HFFc6 (cell line): Measurements from ENCODE around the gene CDC42BPA. TPM values are rescaled to one million over a fixed set of nuclear protein-coding genes. Genes with fewer than 3 reads are reported as not detected.

Experiments
- DNase-seq: peaks from one replicate; pipeline ENCODE4 v3.0.0-alpha.2; 2018
- H3K27ac Mint-ChIP-seq: 2 replicates; pipeline ENCODE4 v1.8.0; 2020; ENCODE audit warnings: mild to moderate bottlenecking, mixed read lengths
- H3K27me3 Mint-ChIP-seq: 2 replicates; pipeline ENCODE4 v1.8.0; 2021; ENCODE audit warnings: mild to moderate bottlenecking, moderate library complexity, mixed read lengths; ENCODE audit not compliant: insufficient read depth
- H3K36me3 Mint-ChIP-seq: 2 replicates; pipeline ENCODE4 v1.8.0; 2021; ENCODE audit warnings: low read depth, mixed read lengths
- H3K4me1 Mint-ChIP-seq: 2 replicates; pipeline ENCODE4 v1.8.0; 2020; ENCODE audit warnings: low read depth, mixed read lengths
- H3K4me3 Mint-ChIP-seq: 2 replicates; pipeline ENCODE4 v1.8.0; 2020; ENCODE audit warnings: mild to moderate bottlenecking, moderate library complexity, mixed read lengths
- H3K9me3 Mint-ChIP-seq: 2 replicates; pipeline ENCODE4 v1.8.0; 2020; ENCODE audit warnings: mild to moderate bottlenecking, mixed read lengths
- CTCF ChIP-seq: fragments of 200-600 bp; sonication (generic); IDR thresholded peaks from 2 replicates; pipeline ENCODE4 v1.5.0; 2021; ENCODE audit warnings: antibody characterized with exemption, mild to moderate bottlenecking
- total RNA-seq, 6 experiments: library from RNA; stranded (reverse); fragmentation: NEBNext Ultra II Directional; extraction: Animal tissue kit (Norgen Biotek cat#: 25700); gene quantifications; 2 replicates in 1 of 6; 3 replicates in 5 of 6; pipeline ENCODE4 v1.2.3, GENCODE V29; 2021

CDC42BPA gene
- total RNA-seq, 6 experiments from 2014 or later, result 32.8 to 37.8 (median 35.8) TPM

GRCh38 chr1:226943927-226944326, 374.4 kb downstream of the CDC42BPA start:
- Mint-ChIP-seq H3K27ac (no peak overlapping the region), H3K36me3 (peaks cover 5% of the 10 kb centered on the region; the same call in 1 of the 2 replicates), H3K27me3 (no peaks in the 10 kb centered on the region; the same call in none of the 2 replicates), H3K4me1 (peaks cover 16% of the 10 kb centered on the region), H3K4me3 (no peak overlapping the region), H3K9me3 (peaks cover 3% of the 10 kb centered on the region; the same call in 1 of the 2 replicates)
- DNase-seq, result no peak
- TF ChIP-seq CTCF, result no peak

GRCh38 chr1:226943156-226943555, 375.1 kb downstream of the CDC42BPA start:
- H3K4me1 Mint-ChIP-seq, result peaks cover 24% of the 10 kb centered on the region
- H3K27me3 Mint-ChIP-seq, result no peaks in the 10 kb centered on the region; the same call in none of the 2 replicates
- H3K36me3 Mint-ChIP-seq, result peaks cover 2% of the 10 kb centered on the region; the same call in 1 of the 2 replicates
- H3K9me3 Mint-ChIP-seq, result peaks cover 1% of the 10 kb centered on the region; the same call in 1 of the 2 replicates
- no peak overlapping the region for H3K4me3 Mint-ChIP-seq
- DNase-seq, result no peak
- TF ChIP-seq CTCF, result no peak
- H3K27ac Mint-ChIP-seq, result no peak overlapping the region

- H3K4me1 Mint-ChIP-seq, result peaks cover 31% of the 10 kb centered on the region
Observed at GRCh38 chr1:226942392-226942791, 375.9 kb downstream of the CDC42BPA start.

GRCh38 chr1:226940806-226941067, 377.6 kb downstream of the CDC42BPA start:
- Mint-ChIP-seq H3K36me3 (no peaks in the 10 kb centered on the region), H3K27me3 (no peaks in the 10 kb centered on the region; the same call in none of the 2 replicates)

More at GRCh38 chr1:226942392-226942791, 375.9 kb downstream of the CDC42BPA start:
- no peaks in the 10 kb centered on the region; the same call in none of the 2 replicates for H3K27me3 Mint-ChIP-seq
- no peaks in the 10 kb centered on the region for H3K9me3 Mint-ChIP-seq
- no peaks in the 10 kb centered on the region for H3K36me3 Mint-ChIP-seq
- DNase-seq, result no peak
- TF ChIP-seq CTCF, result no peak
- H3K27ac Mint-ChIP-seq, result no peak overlapping the region
- no peak overlapping the region for H3K4me3 Mint-ChIP-seq

GRCh38 chr1:226940029-226940805, 378.1 kb downstream of the CDC42BPA start, which contains the start of gene COQ8A:
TSS of gene COQ8A (plus strand) at chr1:226940294. CDS start at chr1:226961386, 21,092 bp downstream.
- H3K9me3 Mint-ChIP-seq, result no peaks in the 10 kb centered on the region
- peak within 1 kb of the TSS; percentile 96 for H3K27ac Mint-ChIP-seq
- H3K36me3 Mint-ChIP-seq, result no peaks in the 10 kb centered on the region; the same call in 1 of the 2 replicates
- H3K4me3 Mint-ChIP-seq, result peak within 1 kb of the TSS; percentile 89
- peaks cover 31% of the 10 kb centered on the region for H3K4me1 Mint-ChIP-seq
- no peak for TF ChIP-seq CTCF
- H3K27me3 Mint-ChIP-seq, result no peaks in the 10 kb centered on the region; the same call in none of the 2 replicates
- DNase-seq, result peak; percentile 99

More at GRCh38 chr1:226940806-226941067, 377.6 kb downstream of the CDC42BPA start:
- Mint-ChIP-seq H3K4me3 (peak overlapping the region; percentile 89), H3K9me3 (no peaks in the 10 kb centered on the region), H3K4me1 (peaks cover 31% of the 10 kb centered on the region), H3K27ac (peak overlapping the region; percentile 9; the same call in 1 of the 2 replicates)
- no peak for DNase-seq
- no peak for TF ChIP-seq CTCF

Other genes with a start within 250 kb of the CDC42BPA start
- 1 to 10 TPM; 2.1 to 3.4 (median 2.7) TPM for gene ZNF678, start 245.1 kb upstream of the CDC42BPA start, total RNA-seq